Suprapubic skin (tissue), 4 donors: Measurements from ENCODE around the gene LCN10. TPM values are rescaled to one million over a fixed set of nuclear protein-coding genes. Genes with fewer than 3 reads are reported as not detected.
"Not testable (repeated sequence)": the region's sequence is repeated elsewhere in the genome, so short reads cannot be mapped to it uniquely, and the experiment has no call there.

Source experiments
- DNase-seq, 2 donors: peaks; one replicate each; pipeline ENCODE4 v3.0.0-alpha.2; 2019; ENCODE audit warnings: low spot score in 2 of 2
- H3K27ac ChIP-seq: fragments of 200-600 bp; sonication (generic); one replicate; pipeline ENCODE4 v1.5.1; 2019
- H3K27me3 ChIP-seq: fragments of 200-600 bp; sonication (generic); one replicate; pipeline ENCODE4 v1.5.1; 2019
- H3K36me3 ChIP-seq: fragments of 200-600 bp; sonication (generic); one replicate; pipeline ENCODE4 v1.5.1; 2019
- H3K4me1 ChIP-seq: fragments of 200-600 bp; sonication (generic); one replicate; pipeline ENCODE4 v1.5.1; 2019
- H3K4me3 ChIP-seq: fragments of 200-600 bp; sonication (generic); one replicate; pipeline ENCODE4 v1.5.1; 2019; ENCODE audit warnings: mild to moderate bottlenecking
- H3K9me3 ChIP-seq: fragments of 200-600 bp; sonication (generic); one replicate; pipeline ENCODE4 v1.5.1; 2019
- EP300 ChIP-seq: sonication (generic); formaldehyde crosslinking; IDR thresholded peaks from one replicate; pipeline ENCODE4 v1.6.1; 2017; ENCODE audit warnings: antibody characterized with exemption
- POLR2A ChIP-seq, 2 donors: fragments of 450-650 bp; IDR thresholded peaks; one replicate each; pipeline ENCODE4 v1.6.1; 2017; ENCODE audit warnings: antibody characterized with exemption in 2 of 2, mild to moderate bottlenecking in 2 of 2, moderate library complexity in 2 of 2
- POLR2AphosphoS5 ChIP-seq, 3 donors: sonication (generic); formaldehyde crosslinking; IDR thresholded peaks; one replicate each; pipeline ENCODE4 v1.6.1; 2017; ENCODE audit warnings: antibody characterized with exemption in 3 of 3
- WGBS: methylation state at CpG from one replicate; pipeline ENCODE4 v1.1.5; 2018; 5-methylcytosine and 5-hydroxymethylcytosine counted together
- total RNA-seq, 4 donors: library from RNA; depleted of rRNA; stranded (reverse); fragments of >200 nt; gene quantifications; one replicate each; pipeline ENCODE4 v1.1.0, GENCODE V29; 2016
- TF ChIP-seq, protein P1 (sequence below), 2 donors: fragments of 200-600 bp in 1 of 2; fragments of 450-650 bp in 1 of 2; sonication (generic) in 1 of 2; IDR thresholded peaks; one replicate each; pipeline ENCODE4 v1.5.1; 2016 to 2019; ENCODE audit warnings: antibody characterized with exemption in 2 of 2, mild to moderate bottlenecking in 1 of 2, moderate library complexity in 1 of 2

The LCN10 gene
- total RNA-seq, 4 donors from 2014 or later, result 0.32 to 3.5 (median 2.8) TPM; not detected in 1

DNA sequence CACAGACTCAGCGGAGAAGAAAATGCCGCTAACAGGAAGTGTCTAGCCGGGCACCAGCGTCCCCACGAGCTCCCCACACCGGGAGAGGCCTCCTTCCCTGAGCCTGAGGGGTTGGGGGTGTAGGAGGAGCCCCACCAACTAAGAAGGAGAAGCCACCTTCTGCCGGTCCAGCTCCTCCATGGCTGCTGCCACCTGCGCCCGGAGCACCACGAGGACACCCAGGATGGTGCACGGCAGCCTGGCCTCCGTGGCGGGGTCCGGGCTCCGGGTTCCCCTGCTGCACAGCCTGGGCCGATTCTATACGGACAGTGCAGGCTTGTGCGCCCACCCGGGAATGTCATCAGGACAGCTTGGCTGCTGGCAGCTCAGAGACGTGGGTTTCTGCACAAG is 15.0 kb upstream of the LCN10 start:
- Histone ChIP-seq H3K9me3 (peaks cover 6% of the 10 kb centered on the region), H3K4me1 (peaks cover 8% of the 10 kb centered on the region), H3K27ac (no peak overlapping the region), H3K36me3 (no peaks in the 10 kb centered on the region), H3K4me3 (no peak overlapping the region), H3K27me3 (peaks cover 37% of the 10 kb centered on the region)
- TF ChIP-seq POLR2AphosphoS5 (IDR thresholded peaks at IDR 0.05), result no peak
- TF ChIP-seq POLR2A (IDR thresholded peaks at IDR 0.05), result no peak
- TF ChIP-seq, protein P1, sequence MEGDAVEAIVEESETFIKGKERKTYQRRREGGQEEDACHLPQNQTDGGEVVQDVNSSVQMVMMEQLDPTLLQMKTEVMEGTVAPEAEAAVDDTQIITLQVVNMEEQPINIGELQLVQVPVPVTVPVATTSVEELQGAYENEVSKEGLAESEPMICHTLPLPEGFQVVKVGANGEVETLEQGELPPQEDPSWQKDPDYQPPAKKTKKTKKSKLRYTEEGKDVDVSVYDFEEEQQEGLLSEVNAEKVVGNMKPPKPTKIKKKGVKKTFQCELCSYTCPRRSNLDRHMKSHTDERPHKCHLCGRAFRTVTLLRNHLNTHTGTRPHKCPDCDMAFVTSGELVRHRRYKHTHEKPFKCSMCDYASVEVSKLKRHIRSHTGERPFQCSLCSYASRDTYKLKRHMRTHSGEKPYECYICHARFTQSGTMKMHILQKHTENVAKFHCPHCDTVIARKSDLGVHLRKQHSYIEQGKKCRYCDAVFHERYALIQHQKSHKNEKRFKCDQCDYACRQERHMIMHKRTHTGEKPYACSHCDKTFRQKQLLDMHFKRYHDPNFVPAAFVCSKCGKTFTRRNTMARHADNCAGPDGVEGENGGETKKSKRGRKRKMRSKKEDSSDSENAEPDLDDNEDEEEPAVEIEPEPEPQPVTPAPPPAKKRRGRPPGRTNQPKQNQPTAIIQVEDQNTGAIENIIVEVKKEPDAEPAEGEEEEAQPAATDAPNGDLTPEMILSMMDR (IDR thresholded peaks at IDR 0.05), result no peak
- TF ChIP-seq EP300, result no peak
- WGBS, result 57% methylated on average over 2 of the region's 20 CpGs
- no peak for DNase-seq

DNA sequence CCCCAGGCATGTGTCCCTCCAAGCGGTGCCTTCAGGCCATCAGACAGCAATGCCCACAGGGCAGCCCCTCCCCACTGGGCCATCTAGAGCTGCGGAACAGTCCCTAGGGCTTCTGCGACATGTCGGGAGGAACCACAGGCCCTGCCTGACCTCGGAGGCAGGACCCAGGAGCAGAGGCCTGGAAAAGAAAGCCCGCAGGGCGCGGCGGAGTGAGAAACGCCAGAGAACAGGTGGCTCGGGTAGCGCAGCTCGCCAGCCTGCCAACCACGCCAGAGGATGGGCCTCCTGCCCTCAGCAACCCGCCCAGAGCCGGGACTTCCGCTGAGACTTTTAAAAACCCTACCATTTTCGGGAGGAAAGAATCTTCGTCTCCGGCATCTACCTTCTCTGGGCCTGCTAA is 14.6 kb upstream of the LCN10 start:
- Histone ChIP-seq H3K27ac (no peak overlapping the region), H3K4me3 (no peak overlapping the region), H3K36me3 (no peaks in the 10 kb centered on the region), H3K27me3 (peaks cover 33% of the 10 kb centered on the region), H3K9me3 (peaks cover 6% of the 10 kb centered on the region), H3K4me1 (peaks cover 8% of the 10 kb centered on the region)
- WGBS, result 78% methylated on average over 10 of the region's 20 CpGs
- TF ChIP-seq POLR2A (IDR thresholded peaks at IDR 0.05) (no peak), EP300 (no peak), POLR2AphosphoS5 (IDR thresholded peaks at IDR 0.05) (no peak)
- TF ChIP-seq, protein P1 (IDR thresholded peaks at IDR 0.05), result no peak
- no peak for DNase-seq

DNA sequence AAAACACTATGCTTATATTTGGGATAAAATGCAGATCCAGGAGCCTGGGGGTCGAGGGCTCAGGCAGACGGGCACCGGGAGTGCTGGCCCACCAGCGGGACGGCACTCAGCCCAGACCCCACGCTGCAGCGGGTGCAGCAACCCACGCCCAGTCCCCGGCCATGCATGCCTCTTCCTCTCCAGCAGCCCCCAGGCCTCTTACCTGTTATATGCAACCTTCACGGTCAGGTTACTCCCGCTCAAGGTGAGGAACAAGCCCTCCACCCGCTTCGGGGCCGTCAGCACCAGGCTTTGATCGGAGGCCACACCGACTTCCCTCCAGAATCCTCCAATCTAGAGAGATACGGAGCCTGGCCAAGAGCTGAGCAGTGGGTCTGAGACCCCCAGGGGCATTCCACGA is 14.1 kb upstream of the LCN10 start:
- Histone ChIP-seq H3K4me3 (no peak overlapping the region), H3K9me3 (peaks cover 6% of the 10 kb centered on the region), H3K27ac (no peak overlapping the region), H3K27me3 (peaks cover 28% of the 10 kb centered on the region), H3K4me1 (peaks cover 8% of the 10 kb centered on the region), H3K36me3 (no peaks in the 10 kb centered on the region)
- no peak for TF ChIP-seq EP300
- TF ChIP-seq POLR2AphosphoS5 (IDR thresholded peaks at IDR 0.05), result no peak
- no peak for TF ChIP-seq POLR2A (IDR thresholded peaks at IDR 0.05)
- TF ChIP-seq, protein P1 (IDR thresholded peaks at IDR 0.05), result no peak
- 91% methylated on average over 8 of the region's 18 CpGs for WGBS
- DNase-seq, result no peak

DNA sequence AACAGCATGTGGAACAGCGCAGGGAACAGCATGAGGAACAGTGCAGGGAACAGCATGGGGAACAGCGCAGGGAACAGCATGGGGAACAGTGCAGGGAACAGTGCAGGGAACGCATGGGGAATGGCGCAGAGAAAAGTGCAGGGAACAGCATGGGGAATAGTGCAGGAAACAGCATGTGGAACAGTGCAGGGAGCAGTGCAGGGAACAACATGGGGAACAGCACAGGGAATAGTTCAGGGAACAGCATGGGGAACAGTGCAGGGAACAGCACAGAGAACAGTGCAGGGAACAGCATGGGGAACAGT is 13.3 kb upstream of the LCN10 start:
- 87% methylated on average over 4 of the region's 4 CpGs for WGBS

DNA sequence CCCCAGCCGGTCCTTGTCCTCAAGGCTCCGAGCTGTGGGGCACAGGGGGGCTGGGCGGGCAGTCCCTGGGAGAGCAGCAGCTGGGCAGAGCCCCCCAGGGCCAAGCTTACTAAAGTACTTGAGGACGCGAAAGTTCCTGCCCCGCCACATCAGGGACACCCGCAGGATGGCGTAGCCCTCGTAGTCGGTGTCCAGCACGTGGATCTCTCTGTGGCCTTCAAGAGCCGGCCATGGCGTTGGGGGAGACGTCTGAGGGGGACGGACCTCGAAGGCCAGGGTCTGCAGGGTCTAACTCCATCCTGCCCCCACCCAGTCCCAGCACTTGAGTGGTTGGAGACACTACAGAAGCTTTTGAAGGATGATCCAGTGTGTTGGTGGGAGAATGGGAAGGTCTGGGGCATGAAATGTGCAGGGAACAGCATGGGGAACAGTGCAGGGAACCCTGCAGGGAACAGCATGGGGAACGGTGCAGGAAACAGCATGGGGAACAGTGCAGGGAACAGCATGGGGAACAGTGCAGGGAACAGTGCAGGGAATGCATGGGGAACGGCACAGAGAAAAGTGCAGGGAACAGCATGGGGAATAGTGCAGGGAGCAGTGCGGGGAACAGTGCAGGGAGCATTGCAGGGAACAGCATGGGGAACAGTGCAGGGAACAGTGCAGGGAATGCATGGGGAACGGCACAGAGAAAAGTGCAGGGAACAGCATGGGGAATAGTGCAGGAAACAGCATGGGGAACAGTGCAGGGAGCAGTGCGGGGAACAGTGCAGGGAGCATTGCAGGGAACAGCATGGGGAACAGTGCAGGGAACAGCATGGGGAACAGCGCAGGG is 12.8 kb upstream of the LCN10 start:
- H3K4me1 ChIP-seq, H3K36me3 ChIP-seq, H3K4me3 ChIP-seq, H3K27ac ChIP-seq, H3K9me3 ChIP-seq: not testable (repeated sequence)
- H3K27me3 ChIP-seq, result peaks cover 18% of the 10 kb centered on the region
- 92% methylated on average over 11 of the region's 22 CpGs for WGBS
- peak in 1 of 2 donors; percentile 50 for DNase-seq

More for the DNA sequence above, 13.3 kb upstream of the LCN10 start:
- TF ChIP-seq POLR2AphosphoS5 (IDR thresholded peaks at IDR 0.05), result no peak
- no peak for TF ChIP-seq EP300
- TF ChIP-seq POLR2A (IDR thresholded peaks at IDR 0.05), result no peak
- TF ChIP-seq, protein P1 (IDR thresholded peaks at IDR 0.05), result no peak
- Histone ChIP-seq H3K27ac (no peak overlapping the region), H3K27me3 (peaks cover 22% of the 10 kb centered on the region), H3K4me1 (peaks cover 8% of the 10 kb centered on the region), H3K4me3 (no peak overlapping the region), H3K9me3 (peaks cover 6% of the 10 kb centered on the region), H3K36me3 (no peaks in the 10 kb centered on the region)
- no peak for DNase-seq
